ENCODE data around the gene DYSF.

DYSF gene

DNA sequence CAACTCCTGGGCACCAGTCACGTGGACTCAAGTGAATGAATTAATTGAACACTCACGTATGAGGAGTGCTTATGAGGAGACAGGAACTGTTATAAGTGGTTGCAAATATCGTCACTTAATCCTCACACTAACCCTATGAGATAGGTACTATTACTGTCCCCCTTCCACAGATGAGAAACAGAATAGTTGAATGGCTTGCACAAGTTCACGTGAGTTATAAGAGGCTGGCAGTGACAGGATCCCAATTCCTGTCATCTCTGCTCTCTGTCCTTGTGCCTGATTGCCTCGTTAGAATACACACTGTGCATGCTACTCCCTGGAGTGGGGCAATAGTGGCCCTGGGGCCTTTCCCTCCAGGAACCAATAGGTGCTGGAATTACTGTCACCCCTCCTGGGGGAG lies 253.5 kb downstream of the DYSF start:
- DNase-seq (ENCODE audit: low spot score), result no peak

DNA sequence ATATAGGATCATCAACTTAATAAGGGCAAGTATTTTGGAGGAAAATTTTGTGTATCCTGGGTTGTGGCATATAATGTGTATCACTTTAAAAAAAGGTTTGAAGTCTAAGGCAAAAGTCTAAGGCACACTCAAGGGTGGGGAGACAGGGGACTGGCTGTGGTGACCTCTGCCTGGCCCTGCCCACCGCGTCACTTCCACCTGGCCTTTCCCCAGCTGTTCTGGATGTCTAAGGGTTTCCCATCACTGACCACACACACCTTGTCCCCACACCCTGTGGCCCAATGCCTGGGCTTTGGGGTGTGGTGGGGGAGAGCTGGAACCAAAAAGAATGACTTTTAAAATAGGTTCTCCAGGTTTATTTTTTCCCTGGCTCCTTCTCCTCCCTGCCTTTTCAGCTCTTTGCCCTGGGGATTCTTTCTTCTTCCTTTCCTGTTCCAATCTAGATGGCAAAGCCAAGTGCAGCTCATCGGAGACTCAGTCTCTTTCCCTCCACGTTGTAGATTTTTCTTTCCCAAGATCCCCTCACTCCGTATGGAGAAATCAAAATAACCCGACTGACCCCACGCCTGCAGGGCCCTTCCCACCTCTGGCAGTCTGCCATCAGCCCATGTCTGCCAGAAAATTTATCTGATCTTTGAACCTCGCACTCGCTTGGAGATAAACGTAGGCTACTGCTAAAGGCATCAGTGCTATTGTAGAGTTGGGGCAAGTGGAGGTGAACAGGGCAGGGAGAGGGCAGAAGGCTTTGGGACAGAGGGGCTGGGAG lies 257.2 kb downstream of the DYSF start:
- DNase-seq (ENCODE audit: low spot score), result no peak

DNA sequence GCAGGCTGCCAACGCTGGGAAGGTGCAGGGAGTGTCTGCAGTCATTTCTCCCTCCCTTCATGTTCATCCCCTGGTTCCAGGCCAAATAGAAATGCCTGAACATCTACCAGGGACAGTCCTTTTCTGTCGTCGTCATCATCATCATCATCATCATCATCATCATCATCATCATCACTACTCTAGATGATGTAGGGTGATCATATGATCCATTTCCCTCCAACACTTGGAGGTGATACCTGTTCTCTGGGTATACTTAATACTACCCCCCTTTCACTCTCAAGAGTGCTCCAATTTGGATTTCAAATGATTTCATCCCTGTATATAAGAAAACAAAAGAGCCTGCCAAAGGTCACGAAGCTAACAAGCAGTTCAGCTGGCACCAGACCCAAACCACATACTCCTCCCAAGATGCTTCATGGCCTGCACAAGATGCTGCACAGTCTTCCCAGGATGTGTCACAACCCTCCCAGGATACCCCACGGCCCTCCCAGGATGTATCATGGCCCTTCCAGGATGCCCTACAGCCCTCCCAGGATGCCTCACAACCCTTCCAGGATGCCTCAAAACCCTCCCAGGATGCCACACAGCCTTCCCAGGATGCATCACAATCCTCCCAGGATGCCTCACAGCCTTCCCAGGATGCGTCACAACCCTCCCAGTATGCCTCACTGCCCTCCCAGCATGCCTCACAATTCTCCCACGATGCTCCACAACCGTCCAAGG lies 257.9 kb downstream of the DYSF start:
- DNase-seq (ENCODE audit: low spot score), result no peak

DNA sequence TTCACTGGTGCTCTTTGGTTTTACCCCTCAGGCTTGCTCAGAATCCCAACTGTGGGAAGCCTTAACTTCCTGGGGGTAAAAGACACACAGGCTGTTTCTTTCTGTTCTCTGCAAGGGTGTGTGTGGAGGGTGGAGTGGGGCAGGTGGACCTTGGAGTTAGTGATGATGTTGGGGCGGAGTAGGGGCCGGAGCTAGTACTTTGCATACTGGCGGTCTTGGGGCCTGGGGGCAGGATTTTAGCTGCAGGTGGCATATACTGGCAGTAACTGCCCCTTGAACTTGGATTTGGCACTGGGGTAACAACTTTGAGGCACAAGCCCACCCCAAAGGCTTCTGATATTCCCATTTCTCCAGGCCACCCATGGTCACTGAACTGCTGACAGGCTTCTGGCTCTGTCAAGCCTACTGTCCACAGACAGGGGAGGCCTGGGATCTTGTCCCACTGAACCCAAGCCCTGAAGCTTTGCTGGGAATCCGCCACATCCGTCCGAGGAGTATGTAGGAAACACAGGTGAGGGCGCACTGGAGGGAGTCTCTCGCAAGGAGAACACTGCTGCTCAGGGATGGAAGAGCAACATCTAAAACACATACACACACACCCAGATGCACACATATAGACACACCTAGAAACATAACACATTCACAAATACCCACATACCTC lies 258.9 kb downstream of the DYSF start:
- no peak for DNase-seq (ENCODE audit: low spot score)

DNA sequence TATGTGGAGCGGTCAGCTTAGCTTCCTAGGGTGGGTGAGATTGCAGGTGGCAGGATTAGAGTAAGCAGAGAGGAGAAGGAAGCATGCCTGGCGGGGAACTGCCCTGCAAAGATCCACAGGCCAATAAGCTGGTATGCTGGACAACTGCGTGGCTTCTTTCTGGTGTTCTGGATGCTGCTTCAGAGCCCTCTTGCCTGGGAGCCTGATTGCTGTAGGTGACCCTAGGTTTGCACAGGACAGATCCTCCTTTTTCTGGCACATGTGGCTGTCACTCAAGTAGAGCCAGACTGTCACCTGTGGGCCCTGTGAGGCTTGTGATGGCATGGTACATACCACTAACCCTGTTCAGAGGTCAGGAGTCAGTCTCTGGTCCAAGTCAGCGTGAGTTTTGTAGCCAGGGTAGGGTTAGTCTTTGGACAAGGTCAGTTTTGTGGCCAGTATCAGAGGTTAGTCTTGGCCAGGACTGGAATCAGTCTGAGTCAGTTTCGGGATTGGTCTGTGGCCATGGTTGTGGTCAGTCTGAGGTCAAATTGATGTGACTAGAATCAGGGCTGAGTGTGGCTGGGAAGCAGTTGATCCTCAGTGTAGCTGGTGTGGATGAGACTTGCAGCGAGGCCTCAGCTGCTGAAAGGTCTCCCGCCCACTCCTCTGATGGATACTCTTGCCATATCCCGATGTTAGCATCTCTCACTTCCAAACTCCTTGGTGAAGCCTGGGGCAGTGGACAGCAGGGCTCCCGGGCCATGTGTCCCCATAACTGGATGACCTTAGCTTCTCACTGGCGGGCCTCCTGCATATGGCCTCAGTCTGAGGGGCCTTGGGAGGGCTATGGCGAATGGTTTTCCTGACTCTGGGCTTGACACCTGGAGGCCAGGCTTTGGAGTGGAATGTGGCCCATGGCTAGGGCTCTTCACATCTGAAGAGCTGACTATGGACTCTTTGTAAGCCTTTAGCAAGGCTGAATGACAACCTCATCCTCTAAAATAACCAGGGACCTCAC lies 260.5 kb downstream of the DYSF start:
- peak; percentile 58 for DNase-seq (ENCODE audit: low spot score)

DNA sequence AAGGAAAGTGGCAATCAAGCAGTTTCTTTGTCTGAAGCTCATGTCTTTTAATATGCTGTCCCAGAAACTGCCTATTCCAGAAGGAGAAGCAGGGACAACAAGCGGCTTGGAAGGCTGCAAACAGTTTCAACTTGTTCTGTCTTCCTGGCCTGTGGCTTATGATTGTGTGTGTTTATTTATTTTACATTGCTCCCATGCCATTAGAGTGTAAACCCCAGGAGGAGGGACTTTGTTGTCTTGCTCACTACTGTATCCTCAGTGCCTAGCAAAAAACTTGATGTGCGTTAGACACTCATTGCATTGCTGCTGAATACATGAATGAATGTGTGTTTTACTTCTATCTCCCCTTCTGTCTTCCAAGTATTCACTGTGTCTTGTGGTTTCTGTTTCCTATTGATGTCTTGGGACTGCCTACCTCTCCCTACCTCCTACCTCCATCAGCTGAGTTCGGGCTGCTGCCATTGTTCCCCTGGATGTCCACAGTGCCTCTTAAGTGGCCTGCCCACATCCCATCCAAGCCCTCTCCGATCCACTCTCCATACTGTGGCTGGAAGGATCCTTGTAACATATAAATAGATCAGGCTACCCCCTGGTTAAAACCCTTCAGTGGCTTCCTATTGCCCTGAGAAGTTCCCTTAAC lies 261.4 kb downstream of the DYSF start:
- DNase-seq (ENCODE audit: low spot score), result no peak

DNA sequence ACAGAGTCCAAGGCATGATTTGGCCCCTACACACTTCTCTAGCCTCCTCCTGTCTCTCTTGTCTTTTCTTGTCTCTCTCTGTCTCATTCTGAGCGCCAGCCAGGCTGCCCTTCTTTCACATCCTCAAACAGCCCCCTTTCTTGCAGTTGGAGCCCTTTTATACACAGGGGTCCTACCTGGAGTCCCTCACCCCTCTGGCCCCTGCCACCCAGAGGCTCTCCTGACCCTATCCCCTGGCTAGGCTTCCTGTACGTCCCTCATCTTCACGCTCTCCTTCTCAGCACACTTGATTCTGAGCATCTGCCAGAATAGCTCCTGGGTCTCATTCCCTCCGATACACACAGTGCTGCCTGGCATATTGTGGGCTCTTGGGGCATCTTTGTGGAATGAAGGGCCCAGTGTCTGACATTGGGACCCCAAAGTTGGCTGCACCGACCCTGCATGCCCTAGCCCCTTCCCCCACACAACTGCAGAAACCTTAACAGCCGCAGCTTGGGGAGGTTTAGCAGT lies 261.9 kb downstream of the DYSF start:
- no peak for DNase-seq (ENCODE audit: low spot score)

- no peak for DNase-seq (ENCODE audit: low spot score)
Observed at GRCh38 chr2:71715951-71716696, 262.8 kb downstream of the DYSF start.

- DNase-seq (ENCODE audit: low spot score), result peak; percentile 93
Observed at GRCh38 chr2:71716697-71717624, 263.6 kb downstream of the DYSF start.

GRCh38 chr2:71718686-71719085 lies 265.3 kb downstream of the DYSF start:
- DNase-seq (ENCODE audit: low spot score), result no peak

DNA sequence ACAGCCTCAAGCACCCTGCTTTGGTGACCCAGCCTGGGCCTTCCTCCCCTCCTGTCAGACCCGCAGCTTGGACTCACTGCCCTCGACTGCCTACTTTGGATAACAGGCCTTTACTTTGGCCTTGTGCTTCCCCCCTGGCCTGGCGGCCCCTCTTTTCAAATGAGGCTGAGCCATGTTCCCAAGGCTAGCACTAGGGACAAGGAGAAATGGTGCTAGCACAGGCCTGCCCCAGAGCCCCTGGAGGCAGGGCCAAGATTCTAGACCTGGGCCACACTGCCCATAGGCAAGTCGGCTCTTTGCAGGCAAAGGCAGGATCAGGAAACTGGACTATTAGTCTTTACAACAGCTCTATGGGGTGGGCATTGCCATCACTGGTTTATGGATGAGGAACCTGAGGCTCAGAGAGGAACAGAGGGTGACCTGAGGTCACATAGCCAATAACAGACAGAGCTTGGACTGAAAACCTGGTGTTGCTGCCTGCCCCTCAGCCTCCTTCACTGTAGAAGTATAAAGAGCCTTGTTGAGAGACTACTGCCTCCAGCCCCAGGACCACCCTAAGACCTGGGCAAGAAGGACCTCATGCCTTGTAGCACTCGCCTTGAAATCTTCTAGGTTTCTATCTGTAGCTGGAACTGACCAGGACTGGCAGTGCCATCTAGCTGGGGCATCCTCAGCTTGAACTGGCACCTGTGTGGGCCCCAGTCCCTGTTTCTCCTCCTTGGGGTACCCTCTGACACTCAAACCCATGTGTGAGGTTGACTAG lies 266.3 kb downstream of the DYSF start:
- DNase-seq (ENCODE audit: low spot score), result no peak

DNA sequence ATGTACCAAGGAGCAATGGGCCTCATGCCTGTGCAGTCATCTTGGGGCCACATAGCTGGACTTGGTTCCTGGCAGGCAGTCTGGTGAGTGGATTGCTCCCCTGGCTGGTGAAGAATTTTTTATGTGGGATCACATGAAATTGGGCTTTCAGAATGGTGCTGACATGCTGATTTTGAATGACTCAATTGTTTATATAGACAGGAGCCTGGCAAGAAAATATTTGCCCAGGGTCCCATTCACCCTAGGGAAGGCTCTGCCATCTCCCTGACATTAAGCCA lies 266.9 kb downstream of the DYSF start:
- DNase-seq (ENCODE audit: low spot score), result peak; percentile 47

DNA sequence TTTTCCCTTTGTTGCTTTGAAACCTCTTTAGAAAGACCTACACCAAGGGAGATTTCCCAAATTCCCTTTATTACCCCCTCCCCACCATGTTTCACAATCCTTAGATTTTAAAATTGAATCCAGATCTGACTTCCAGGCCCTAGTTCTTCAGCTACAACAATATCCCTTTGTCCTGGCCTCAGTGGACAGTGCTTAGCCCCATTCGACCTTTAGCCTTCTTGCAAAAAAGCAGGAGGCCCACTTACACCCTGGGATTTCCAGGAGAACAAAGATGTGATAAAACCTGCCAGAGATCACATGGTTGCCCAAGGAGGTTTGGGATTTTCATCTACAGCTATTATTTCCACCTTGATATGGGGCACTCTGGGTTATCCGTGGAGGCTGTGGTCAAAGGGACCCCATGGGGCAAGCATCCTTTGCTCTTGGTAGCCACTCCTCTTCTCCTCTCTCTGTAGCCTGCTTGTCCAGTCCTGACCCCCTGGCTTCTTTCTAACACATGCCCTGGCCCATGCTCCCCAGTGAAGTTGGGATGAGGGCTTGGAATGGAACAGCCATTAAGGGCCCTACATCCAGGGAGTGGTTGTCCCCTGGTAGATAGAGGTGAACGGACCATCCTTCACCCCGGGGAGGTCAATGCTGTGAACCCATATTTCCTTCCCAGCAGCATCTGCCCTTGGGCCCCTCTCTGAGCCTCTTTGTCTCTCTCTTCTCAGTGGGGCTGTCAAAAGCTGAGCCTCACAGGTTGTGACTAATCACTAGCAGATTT lies 267.4 kb downstream of the DYSF start:
- peak; percentile 46 for DNase-seq (ENCODE audit: low spot score)

- no peak for DNase-seq (ENCODE audit: low spot score)
Observed at GRCh38 chr2:71721362-71721665, 268.0 kb downstream of the DYSF start.

DNA sequence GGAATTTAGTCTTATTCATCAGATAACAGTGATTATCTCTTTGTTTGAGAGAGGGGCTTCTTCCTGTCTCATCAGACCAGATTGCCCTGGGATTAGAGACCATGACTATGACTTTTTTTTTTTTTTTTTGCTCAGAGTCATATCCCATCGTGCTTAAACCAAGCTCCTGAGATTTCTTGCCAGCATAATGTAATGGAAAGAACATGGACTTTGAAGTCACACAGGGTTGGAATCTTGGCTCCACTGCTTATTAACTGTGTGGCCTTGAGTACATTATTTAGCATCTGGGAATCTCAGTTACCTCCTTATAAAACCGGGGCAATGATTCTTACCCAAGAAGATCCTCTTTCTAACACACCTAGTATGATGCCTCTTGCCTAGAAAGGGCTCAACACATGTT lies 268.3 kb downstream of the DYSF start:
- DNase-seq (ENCODE audit: low spot score), result no peak

GRCh38 chr2:71722286-71722685 lies 268.9 kb downstream of the DYSF start:
- DNase-seq (ENCODE audit: low spot score), result no peak

- no peak for DNase-seq (ENCODE audit: low spot score)
Observed at GRCh38 chr2:71724793-71725192, 271.4 kb downstream of the DYSF start.

- DNase-seq (ENCODE audit: low spot score), result no peak
Observed at GRCh38 chr2:71725836-71726235, 272.5 kb downstream of the DYSF start.
